Measurements from ENCODE around the gene B4GALT7.

- TF ChIP-seq CTCF (IDR thresholded peaks at IDR 0.05) (no peak), POLR2A (IDR thresholded peaks at IDR 0.05) (no peak)
Observed at GRCh38 chr5:177603631-177604030, 3.7 kb downstream of the B4GALT7 start.

All from testis (tissue), 2 donors.